HepG2 (cell line): ENCODE data around the gene ITGAV. TPM values are rescaled to one million over a fixed set of nuclear protein-coding genes. Genes with fewer than 3 reads are reported as not detected.

Experiments used
- CREM ChIP-seq, 2 experiments: sonication (generic) in 1 of 2; formaldehyde crosslinking in 1 of 2; IDR thresholded peaks; 2 replicates each; pipeline versions ENCODE4 v1.4.0 to v1.6.1; 2016 to 2020; ENCODE audit warnings: antibody characterized with exemption in 1 of 2, mild to moderate bottlenecking in 1 of 2, missing genetic modification reagents in 1 of 2
- ELF4 ChIP-seq: sonication (generic); formaldehyde crosslinking; IDR thresholded peaks from 2 replicates; pipeline ENCODE4 v1.5.0; 2020; ENCODE audit warnings: missing genetic modification reagents, mild to moderate bottlenecking, moderate library complexity, borderline replicate concordance
- FOXM1 ChIP-seq: sonication (generic); formaldehyde crosslinking; IDR thresholded peaks from 2 replicates; pipeline ENCODE4 v1.5.0; 2020; ENCODE audit warnings: missing genetic modification reagents
- FOXO1 ChIP-seq: sonication (generic); formaldehyde crosslinking; IDR thresholded peaks from 2 replicates; pipeline ENCODE4 v1.4.0; 2020; ENCODE audit warnings: missing genetic modification reagents
- HBP1 ChIP-seq: IDR thresholded peaks from 2 replicates; pipeline ENCODE4 v1.6.1; 2016; ENCODE audit warnings: low read depth, control low read depth
- MBNL3 ChIP-seq: fragments of 250-450 bp; sonication (Bioruptor Pico); conservative IDR thresholded peaks from 2 replicates; pipeline ENCODE4 v1.8.0; 2022; ENCODE audit warnings: mild to moderate bottlenecking, inconsistent platforms
- NR2F2 ChIP-seq: IDR thresholded peaks from 2 replicates; pipeline ENCODE4 v1.6.1; 2012; ENCODE audit warnings: low read depth, inconsistent platforms, borderline replicate concordance
- PCBP2 ChIP-seq: fragments of 200-400 bp; formaldehyde crosslinking; optimal IDR thresholded peaks from 2 replicates; pipeline ENCODE3; 2018; ENCODE audit warnings: low read length, low read depth; ENCODE audit not compliant: poor library complexity, severe bottlenecking
- SIN3B ChIP-seq: fragments of 150-350 bp; IDR thresholded peaks from 2 replicates; pipeline ENCODE4 v1.6.1; 2014; ENCODE audit warnings: low read length
- SKIL ChIP-seq: sonication (generic); formaldehyde crosslinking; IDR thresholded peaks from 2 replicates; pipeline ENCODE4 v1.8.0; 2022; ENCODE audit warnings: missing genetic modification reagents, mild to moderate bottlenecking, moderate library complexity, borderline replicate concordance
- SRF ChIP-seq: IDR thresholded peaks from 2 replicates; pipeline ENCODE4 v1.6.1; 2011; ENCODE audit warnings: mild to moderate bottlenecking, low read depth, low read length, moderate library complexity
- UBTF ChIP-seq: sonication (generic); formaldehyde crosslinking; IDR thresholded peaks from 2 replicates; pipeline ENCODE4 v1.4.0; 2020; ENCODE audit warnings: mild to moderate bottlenecking, missing genetic modification reagents
- ZNF205 ChIP-seq: IDR thresholded peaks from 2 replicates; pipeline ENCODE4 v1.6.1; 2018; ENCODE audit warnings: missing biosample characterization, missing genetic modification reagents
- ZNF512 ChIP-seq: sonication (generic); formaldehyde crosslinking; IDR thresholded peaks from 2 replicates; pipeline ENCODE4 v1.4.0; 2020; ENCODE audit warnings: mild to moderate bottlenecking, missing genetic modification reagents
- ZNF678 ChIP-seq: sonication (generic); formaldehyde crosslinking; IDR thresholded peaks from 2 replicates; pipeline ENCODE4 v1.4.0; 2020; ENCODE audit warnings: mild to moderate bottlenecking, missing genetic modification reagents
- ZNF720 ChIP-seq: sonication (generic); formaldehyde crosslinking; IDR thresholded peaks from 2 replicates; pipeline ENCODE4 v1.4.0; 2020; ENCODE audit warnings: missing genetic modification reagents
- ZNF878 ChIP-seq: sonication (generic); formaldehyde crosslinking; IDR thresholded peaks from 2 replicates; pipeline ENCODE4 v1.8.1; 2023; ENCODE audit warnings: mild to moderate bottlenecking, missing genetic modification reagents, moderate library complexity
- polyA plus RNA-seq, 8 experiments: library from polyadenylated mRNA; depleted of rRNA in 3 of 8; stranded (reverse) in 7 of 8; unstranded in 1 of 8; fragments of >200 nt; fragmentation: Illumina TruSeq in 4 of 8; extraction: Trizol in 4 of 8; gene quantifications; 2 replicates each; pipeline versions ENCODE4 v1.2.1 to v1.2.3, GENCODE V29; 2011 to 2016; ENCODE audit warnings: low read depth in 4 of 8, missing spikeins in 1 of 8, mixed read lengths in 1 of 8; ENCODE audit not compliant: insufficient read depth in 1 of 8
- total RNA-seq, 5 experiments: library from RNA; depleted of rRNA; stranded (reverse); fragments of >200 nt; fragmentation: Illumina TruSeq; extraction: Trizol; gene quantifications; 2 replicates each; pipeline ENCODE4 v1.2.3, GENCODE V29; 2016; ENCODE audit warnings: low read depth in 1 of 5
- TF ChIP-seq, protein P1 (sequence below): sonication (generic); formaldehyde crosslinking; IDR thresholded peaks from 2 replicates; pipeline ENCODE4 v1.5.1; 2020; ENCODE audit warnings: missing genetic modification reagents, mild to moderate bottlenecking, borderline replicate concordance
- TF ChIP-seq, protein P2 (sequence below): sonication (generic); formaldehyde crosslinking; IDR thresholded peaks from 2 replicates; pipeline ENCODE4 v1.8.1; 2022; ENCODE audit warnings: mild to moderate bottlenecking, missing genetic modification reagents

Gene ITGAV
- total and polyA plus RNA-seq, 2 of the 13 experiments (the other 11 are each of a cell fraction or from before 2014, with no cell fraction given): 59.1 to 60.4 TPM

GRCh38 chr2:186575302-186575701 is 14.6 kb upstream of the ITGAV start (continued):
- TF ChIP-seq, protein P1, sequence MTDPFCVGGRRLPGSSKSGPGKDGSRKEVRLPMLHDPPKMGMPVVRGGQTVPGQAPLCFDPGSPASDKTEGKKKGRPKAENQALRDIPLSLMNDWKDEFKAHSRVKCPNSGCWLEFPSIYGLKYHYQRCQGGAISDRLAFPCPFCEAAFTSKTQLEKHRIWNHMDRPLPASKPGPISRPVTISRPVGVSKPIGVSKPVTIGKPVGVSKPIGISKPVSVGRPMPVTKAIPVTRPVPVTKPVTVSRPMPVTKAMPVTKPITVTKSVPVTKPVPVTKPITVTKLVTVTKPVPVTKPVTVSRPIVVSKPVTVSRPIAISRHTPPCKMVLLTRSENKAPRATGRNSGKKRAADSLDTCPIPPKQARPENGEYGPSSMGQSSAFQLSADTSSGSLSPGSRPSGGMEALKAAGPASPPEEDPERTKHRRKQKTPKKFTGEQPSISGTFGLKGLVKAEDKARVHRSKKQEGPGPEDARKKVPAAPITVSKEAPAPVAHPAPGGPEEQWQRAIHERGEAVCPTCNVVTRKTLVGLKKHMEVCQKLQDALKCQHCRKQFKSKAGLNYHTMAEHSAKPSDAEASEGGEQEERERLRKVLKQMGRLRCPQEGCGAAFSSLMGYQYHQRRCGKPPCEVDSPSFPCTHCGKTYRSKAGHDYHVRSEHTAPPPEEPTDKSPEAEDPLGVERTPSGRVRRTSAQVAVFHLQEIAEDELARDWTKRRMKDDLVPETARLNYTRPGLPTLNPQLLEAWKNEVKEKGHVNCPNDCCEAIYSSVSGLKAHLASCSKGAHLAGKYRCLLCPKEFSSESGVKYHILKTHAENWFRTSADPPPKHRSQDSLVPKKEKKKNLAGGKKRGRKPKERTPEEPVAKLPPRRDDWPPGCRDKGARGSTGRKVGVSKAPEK: no peak
- TF ChIP-seq NR2F2 (no peak), SIN3B (no peak), FOXO1 (CRISPR knock-in tag) (no peak), UBTF (CRISPR knock-in tag) (no peak), HBP1 (no peak), ZNF878 (CRISPR knock-in tag) (no peak), SRF (peak; percentile 97), SKIL (peak; percentile 60; the same call in 1 of the 2 replicates), PCBP2 (no peak), MBNL3 (CRISPR knock-in tag) (no peak), ZNF205 (no peak), ZNF512 (CRISPR knock-in tag) (no peak), ELF4 (CRISPR knock-in tag) (no peak), ZNF720 (CRISPR knock-in tag) (no peak), FOXM1 (CRISPR knock-in tag) (no peak), CREM (IDR thresholded peaks at IDR 0.05) (0 out of 2 replicates have a peak, but pooled peaks have one; percentile 27), CREM (CRISPR knock-in tag; IDR thresholded peaks at IDR 0.05) (no peak), ZNF678 (CRISPR knock-in tag) (no peak)
- TF ChIP-seq, protein P2, sequence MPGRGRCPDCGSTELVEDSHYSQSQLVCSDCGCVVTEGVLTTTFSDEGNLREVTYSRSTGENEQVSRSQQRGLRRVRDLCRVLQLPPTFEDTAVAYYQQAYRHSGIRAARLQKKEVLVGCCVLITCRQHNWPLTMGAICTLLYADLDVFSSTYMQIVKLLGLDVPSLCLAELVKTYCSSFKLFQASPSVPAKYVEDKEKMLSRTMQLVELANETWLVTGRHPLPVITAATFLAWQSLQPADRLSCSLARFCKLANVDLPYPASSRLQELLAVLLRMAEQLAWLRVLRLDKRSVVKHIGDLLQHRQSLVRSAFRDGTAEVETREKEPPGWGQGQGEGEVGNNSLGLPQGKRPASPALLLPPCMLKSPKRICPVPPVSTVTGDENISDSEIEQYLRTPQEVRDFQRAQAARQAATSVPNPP: no peak
